ENCODE data around the gene COL26A1. TPM values are rescaled to one million over a fixed set of nuclear protein-coding genes. Genes with fewer than 3 reads are reported as not detected.

The COL26A1 gene
- total RNA-seq, 6 experiments from 2014 or later, result 1.4 to 5.4 (median 3.0) TPM

DNA sequence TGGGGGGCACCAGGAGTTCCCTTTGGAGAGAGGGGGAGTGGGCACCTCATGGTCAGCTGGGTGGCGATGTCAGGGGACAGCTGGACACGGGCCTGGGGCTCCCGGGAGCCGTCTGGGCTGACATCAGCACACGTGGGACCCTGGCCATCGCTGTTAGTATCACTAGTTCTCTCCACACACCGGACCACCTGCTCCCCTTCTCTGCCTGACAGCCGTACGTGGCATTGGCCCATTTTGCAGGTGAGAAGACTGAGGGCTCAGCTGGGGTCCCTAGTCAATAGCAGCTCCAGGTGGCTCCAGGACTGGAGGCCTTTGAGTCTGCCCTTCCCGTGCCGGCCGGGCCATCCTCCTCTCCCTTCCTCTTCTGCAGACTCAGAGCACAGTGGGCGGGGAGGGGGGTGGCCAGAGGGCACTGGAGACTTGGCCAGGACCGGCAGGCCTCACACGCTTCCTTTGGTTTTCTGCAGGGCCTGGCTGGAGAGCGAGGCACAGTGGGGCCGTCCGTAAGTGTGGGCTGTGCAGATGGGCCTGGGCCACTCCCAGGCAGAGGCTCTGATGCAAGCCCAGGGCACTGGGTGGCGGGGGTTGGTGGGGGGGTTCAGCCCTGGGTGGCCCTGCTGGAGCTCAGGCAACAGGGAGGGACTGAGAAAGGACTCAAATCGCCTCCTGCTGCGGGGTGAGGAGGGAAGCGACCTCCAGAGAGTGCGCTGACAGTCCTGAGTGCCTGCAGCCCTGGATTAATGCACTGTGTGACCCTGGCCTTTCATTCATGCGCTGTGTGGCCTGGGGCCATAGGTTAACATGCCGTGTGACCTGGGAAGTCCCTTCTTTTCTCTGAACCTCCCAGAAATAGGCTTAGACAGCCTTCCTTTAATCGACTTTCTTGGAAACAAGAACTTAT is 188.2 kb downstream of the COL26A1 start:
- Histone ChIP-seq H3K27me3 (no peaks in the 10 kb centered on the region), H3K4me3 (no peak overlapping the region), H3K4me1 (no peaks in the 10 kb centered on the region), H3K27ac (no peak overlapping the region), H3K36me3 (no peaks in the 10 kb centered on the region), H3K9me3 (no peaks in the 10 kb centered on the region)
- peak in 2 of 3 donors; percentile 42 to 48 for DNase-seq
- intact Hi-C loops (cut with DNase I), result loop anchor here in 1 of 2 donors (10.0 kb wide), 1 partner anchor 114 kb away; no protein-coding TSS in a partner anchor
- ATAC-seq, result peak in 3 of 4 donors; percentile 11 to 35 (median 24)
- WGBS (ENCODE audit: insufficient coverage, low coverage, low lambda C conversion rate, missing lambda C conversion rate), result 32% methylated on average over 4 of the region's 26 CpGs
- TF ChIP-seq, protein P1, sequence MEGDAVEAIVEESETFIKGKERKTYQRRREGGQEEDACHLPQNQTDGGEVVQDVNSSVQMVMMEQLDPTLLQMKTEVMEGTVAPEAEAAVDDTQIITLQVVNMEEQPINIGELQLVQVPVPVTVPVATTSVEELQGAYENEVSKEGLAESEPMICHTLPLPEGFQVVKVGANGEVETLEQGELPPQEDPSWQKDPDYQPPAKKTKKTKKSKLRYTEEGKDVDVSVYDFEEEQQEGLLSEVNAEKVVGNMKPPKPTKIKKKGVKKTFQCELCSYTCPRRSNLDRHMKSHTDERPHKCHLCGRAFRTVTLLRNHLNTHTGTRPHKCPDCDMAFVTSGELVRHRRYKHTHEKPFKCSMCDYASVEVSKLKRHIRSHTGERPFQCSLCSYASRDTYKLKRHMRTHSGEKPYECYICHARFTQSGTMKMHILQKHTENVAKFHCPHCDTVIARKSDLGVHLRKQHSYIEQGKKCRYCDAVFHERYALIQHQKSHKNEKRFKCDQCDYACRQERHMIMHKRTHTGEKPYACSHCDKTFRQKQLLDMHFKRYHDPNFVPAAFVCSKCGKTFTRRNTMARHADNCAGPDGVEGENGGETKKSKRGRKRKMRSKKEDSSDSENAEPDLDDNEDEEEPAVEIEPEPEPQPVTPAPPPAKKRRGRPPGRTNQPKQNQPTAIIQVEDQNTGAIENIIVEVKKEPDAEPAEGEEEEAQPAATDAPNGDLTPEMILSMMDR (IDR thresholded peaks at IDR 0.05), result no peak
- TF ChIP-seq POLR2A (IDR thresholded peaks at IDR 0.05), result no peak

DNA sequence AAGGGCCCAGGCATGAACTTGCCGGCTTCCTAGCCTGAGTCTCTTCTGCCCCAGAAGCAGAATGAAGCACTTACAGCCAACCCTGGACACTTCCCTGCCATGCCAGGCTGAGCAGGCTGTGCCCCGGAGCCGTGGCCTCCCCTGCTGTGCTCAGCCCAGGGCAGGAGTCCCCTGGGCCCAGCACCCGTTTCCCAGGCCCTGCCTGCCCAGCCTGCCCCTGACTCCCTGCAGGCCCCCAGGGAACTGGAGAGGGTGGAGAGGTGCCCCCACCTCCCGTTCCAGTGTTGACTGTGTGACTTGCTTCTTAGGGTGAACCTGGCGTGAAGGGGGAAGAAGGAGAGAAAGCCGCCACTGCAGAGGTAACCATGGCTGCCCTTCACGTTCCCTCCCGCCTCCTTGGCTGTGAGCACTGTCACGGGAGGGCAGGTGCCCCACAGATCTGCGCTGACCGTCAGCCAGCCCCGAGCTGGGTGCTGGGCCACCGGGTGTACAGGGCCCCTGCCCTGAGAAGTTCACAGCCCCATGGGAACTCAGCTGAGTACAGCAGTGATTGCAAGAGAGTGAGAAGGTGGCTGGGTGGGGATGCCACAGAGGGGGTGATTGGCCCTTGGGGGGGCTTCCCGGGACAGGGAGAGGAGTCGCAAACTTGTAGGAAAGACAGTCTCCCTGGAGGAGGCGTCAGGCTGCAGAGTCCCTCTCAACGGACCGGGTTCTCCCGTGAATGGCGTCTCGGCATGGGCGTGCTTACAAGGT is 190.5 kb downstream of the COL26A1 start:
- no peaks in the 10 kb centered on the region for H3K36me3 ChIP-seq
- H3K27ac ChIP-seq, result no peak overlapping the region
- no peaks in the 10 kb centered on the region for H3K27me3 ChIP-seq
- no peak overlapping the region for H3K4me3 ChIP-seq
- no peak for ATAC-seq
- WGBS (ENCODE audit: insufficient coverage, low coverage, low lambda C conversion rate, missing lambda C conversion rate), result 93% methylated on average over 5 of the region's 23 CpGs
- TF ChIP-seq, protein P1 (IDR thresholded peaks at IDR 0.05), result no peak
- TF ChIP-seq POLR2A (IDR thresholded peaks at IDR 0.05), result no peak
- peak in 2 of 3 donors; percentile 34 to 42 for DNase-seq
- intact Hi-C loops (cut with DNase I), result loop anchor here in 1 of 2 donors (10.0 kb wide), 1 partner anchor 112 kb away; no protein-coding TSS in a partner anchor
- no peaks in the 10 kb centered on the region for H3K4me1 ChIP-seq
- no peaks in the 10 kb centered on the region for H3K9me3 ChIP-seq

DNA sequence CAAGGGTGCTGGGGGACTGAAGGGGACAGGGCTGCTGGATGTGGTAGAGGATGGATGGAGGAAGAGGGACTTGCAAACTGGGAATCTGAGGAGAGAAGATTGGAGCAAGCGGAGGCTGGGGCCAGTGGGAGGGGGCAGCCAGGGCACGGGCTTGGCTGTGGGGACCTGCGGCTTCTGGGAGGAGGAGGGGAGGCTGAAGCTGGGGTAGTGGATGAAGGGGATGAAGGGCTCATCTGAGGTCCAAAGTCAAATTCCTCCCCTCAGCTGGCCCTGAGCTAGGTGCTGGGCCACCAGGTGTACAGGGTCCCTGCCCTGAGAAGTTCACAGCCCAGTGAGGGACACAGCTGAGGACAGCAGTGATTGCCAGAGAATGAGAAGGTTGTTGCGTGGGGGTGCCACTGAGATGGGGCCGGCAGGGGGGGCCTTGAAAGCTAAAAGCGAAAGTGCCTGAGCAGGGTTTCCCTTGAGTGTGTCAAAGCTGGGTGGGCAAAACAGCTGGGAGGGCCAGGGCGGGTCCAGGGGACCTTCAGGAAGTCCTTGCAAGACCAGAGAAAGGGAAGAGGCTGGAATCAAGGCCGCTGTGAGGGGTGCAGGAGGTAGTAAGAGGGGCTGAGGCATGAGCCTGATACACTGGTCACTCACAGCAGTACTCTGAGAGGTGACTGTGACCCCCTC is 191.2 kb downstream of the COL26A1 start:
- H3K4me3 ChIP-seq, result no peak overlapping the region
- no peaks in the 10 kb centered on the region for H3K9me3 ChIP-seq
- intact Hi-C loops (cut with DNase I), result loop anchor here in 1 of 2 donors (10.0 kb wide), 1 partner anchor 111 kb away; no protein-coding TSS in a partner anchor
- no peak overlapping the region for H3K27ac ChIP-seq
- DNase-seq (peak in 2 of 3 donors; percentile 22 to 28), ATAC-seq (no peak)
- 86% methylated on average over 6 of the region's 8 CpGs for WGBS (ENCODE audit: insufficient coverage, low coverage, low lambda C conversion rate, missing lambda C conversion rate)
- TF ChIP-seq, protein P1 (IDR thresholded peaks at IDR 0.05), result no peak
- TF ChIP-seq POLR2A (IDR thresholded peaks at IDR 0.05), result no peak
- H3K36me3 ChIP-seq, result no peaks in the 10 kb centered on the region
- H3K27me3 ChIP-seq, result no peaks in the 10 kb centered on the region
- H3K4me1 ChIP-seq, result no peaks in the 10 kb centered on the region

DNA sequence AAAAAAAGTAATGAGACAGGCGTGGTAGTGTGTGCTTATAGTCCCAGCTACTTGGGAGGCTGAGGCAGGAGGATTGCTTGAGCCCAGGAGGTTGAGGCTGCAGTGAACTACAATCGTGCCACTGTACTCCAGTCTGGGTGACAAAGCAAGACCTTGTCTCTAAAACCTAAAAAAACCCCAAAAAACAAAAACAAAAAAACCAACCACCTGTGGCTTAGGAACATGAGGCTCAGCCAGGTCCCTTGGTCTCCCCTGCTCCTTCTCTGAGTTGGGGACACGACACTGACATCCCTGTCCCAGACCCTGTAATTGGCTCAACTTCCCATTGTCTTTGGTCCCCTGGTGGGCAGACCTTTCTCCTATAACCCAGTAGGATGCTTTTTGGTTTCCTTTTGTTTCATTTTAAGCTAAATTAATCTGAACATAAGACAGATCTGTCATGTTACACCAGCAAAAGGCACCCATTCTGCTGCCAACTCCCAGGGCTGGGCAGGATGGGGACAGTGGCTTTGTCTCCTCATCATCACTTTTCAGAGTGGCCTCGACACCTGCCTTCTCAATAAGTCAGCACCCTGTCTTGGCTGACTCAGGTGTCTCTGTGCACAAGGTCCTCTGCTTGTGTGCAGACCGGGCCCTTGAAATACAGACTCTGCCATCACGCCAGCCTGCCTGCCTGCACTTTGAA is 192.1 kb downstream of the COL26A1 start:
- Histone ChIP-seq H3K27ac (no peak overlapping the region), H3K4me1 (no peaks in the 10 kb centered on the region), H3K27me3 (no peaks in the 10 kb centered on the region), H3K9me3 (no peaks in the 10 kb centered on the region), H3K4me3 (no peak overlapping the region), H3K36me3 (no peaks in the 10 kb centered on the region)
- 88% methylated on average over 4 of the region's 6 CpGs for WGBS (ENCODE audit: insufficient coverage, low coverage, low lambda C conversion rate, missing lambda C conversion rate)
- ATAC-seq (no peak), DNase-seq (peak in 1 of 3 donors; percentile 2)
- no peak for TF ChIP-seq POLR2A (IDR thresholded peaks at IDR 0.05)
- TF ChIP-seq, protein P1 (IDR thresholded peaks at IDR 0.05), result no peak
- intact Hi-C loops (cut with DNase I), result loop anchor here in 1 of 2 donors (10.0 kb wide), 1 partner anchor 110 kb away; no protein-coding TSS in a partner anchor
